Measurements from ENCODE around the gene LAMA5.

Gene LAMA5

GRCh38 chr20:62289898-62290297 lies 77.2 kb downstream of the LAMA5 start:
- POLR2A ChIA-PET: no interaction called here
- CTCF ChIA-PET: interaction anchor here (3.4 kb wide), 1 partner anchor 10 kb away, joined by 14 read pairs; no protein-coding TSS in a partner anchor
- no peak for DNase-seq (ENCODE audit: extremely low spot score)
- TF ChIP-seq CTCF (IDR thresholded peaks at IDR 0.05; ENCODE audit: control extremely low read depth, extremely low read depth, low read depth, missing control alignments): no peak

- CTCF ChIA-PET: no interaction called here
- POLR2A ChIA-PET: no interaction called here
- TF ChIP-seq CTCF (IDR thresholded peaks at IDR 0.05; ENCODE audit: control extremely low read depth, extremely low read depth, low read depth, missing control alignments): no peak
- no peak for DNase-seq (ENCODE audit: extremely low spot score)
Measured at GRCh38 chr20:62289131-62289530, 78.0 kb downstream of the LAMA5 start.

GRCh38 chr20:62288535-62289105 lies 78.5 kb downstream of the LAMA5 start:
- no peak for DNase-seq (ENCODE audit: extremely low spot score)
- ChIA-PET POLR2A (no interaction called here), CTCF (no interaction called here)
- TF ChIP-seq CTCF (IDR thresholded peaks at IDR 0.05; ENCODE audit: control extremely low read depth, extremely low read depth, low read depth, missing control alignments): no peak

- DNase-seq (ENCODE audit: extremely low spot score): no peak
- no peak for TF ChIP-seq CTCF (IDR thresholded peaks at IDR 0.05; ENCODE audit: control extremely low read depth, extremely low read depth, low read depth, missing control alignments)
- CTCF ChIA-PET: no interaction called here
- POLR2A ChIA-PET: no interaction called here
Measured at GRCh38 chr20:62287759-62288534, 79.2 kb downstream of the LAMA5 start.

GRCh38 chr20:62287129-62287528 lies 80.0 kb downstream of the LAMA5 start:
- no peak for DNase-seq (ENCODE audit: extremely low spot score)
- ChIA-PET CTCF (no interaction called here), POLR2A (no interaction called here)
- TF ChIP-seq CTCF (IDR thresholded peaks at IDR 0.05; ENCODE audit: control extremely low read depth, extremely low read depth, low read depth, missing control alignments): no peak

GRCh38 chr20:62286493-62287064 lies 80.5 kb downstream of the LAMA5 start:
- ChIA-PET POLR2A (no interaction called here), CTCF (no interaction called here)
- DNase-seq (ENCODE audit: extremely low spot score): no peak
- TF ChIP-seq CTCF (IDR thresholded peaks at IDR 0.05; ENCODE audit: control extremely low read depth, extremely low read depth, low read depth, missing control alignments): no peak
